ENCODE measurements around the gene DNMBP.
"Not testable (repeated sequence)": the region's sequence is repeated elsewhere in the genome, so short reads cannot be mapped to it uniquely, and the experiment has no call there.

Gene DNMBP

GRCh38 chr10:99937630-99938029 is 72.1 kb downstream of the DNMBP start:
- in situ Hi-C loops (cut with MboI; ENCODE audit: low sequenced_read_pairs, unreplicated experiment) = no loop called here
- no peak for TF ChIP-seq CTCF (IDR thresholded peaks at IDR 0.05; ENCODE audit: borderline replicate concordance, control extremely low read depth, extremely low read depth, insufficient read depth, missing control alignments)
- DNase-seq (ENCODE audit: low spot score) = peak; percentile 45

GRCh38 chr10:99932203-99932957 is 77.4 kb downstream of the DNMBP start:
- DNase-seq (ENCODE audit: low spot score); in situ Hi-C loops (cut with MboI; ENCODE audit: low sequenced_read_pairs, unreplicated experiment): not testable (repeated sequence)

- no peak for DNase-seq (ENCODE audit: low spot score)
- in situ Hi-C loops (cut with MboI; ENCODE audit: low sequenced_read_pairs, unreplicated experiment) = no loop called here
- TF ChIP-seq CTCF (IDR thresholded peaks at IDR 0.05; ENCODE audit: borderline replicate concordance, control extremely low read depth, extremely low read depth, insufficient read depth, missing control alignments) = no peak
Measured at GRCh38 chr10:99930731-99931550, 78.8 kb downstream of the DNMBP start.

- in situ Hi-C loops (cut with MboI; ENCODE audit: low sequenced_read_pairs, unreplicated experiment) = no loop called here
- TF ChIP-seq CTCF (IDR thresholded peaks at IDR 0.05; ENCODE audit: borderline replicate concordance, control extremely low read depth, extremely low read depth, insufficient read depth, missing control alignments) = no peak
- DNase-seq (ENCODE audit: low spot score) = no peak
Measured at GRCh38 chr10:99929360-99929759, 80.4 kb downstream of the DNMBP start.

- in situ Hi-C loops (cut with MboI; ENCODE audit: low sequenced_read_pairs, unreplicated experiment) = no loop called here
Measured at GRCh38 chr10:99927721-99928280, 81.9 kb downstream of the DNMBP start.

GRCh38 chr10:99926925-99927720 is 82.6 kb downstream of the DNMBP start:
- TF ChIP-seq CTCF (IDR thresholded peaks at IDR 0.05; ENCODE audit: borderline replicate concordance, control extremely low read depth, extremely low read depth, insufficient read depth, missing control alignments) = no peak
- DNase-seq (ENCODE audit: low spot score) = no peak
- in situ Hi-C loops (cut with MboI; ENCODE audit: low sequenced_read_pairs, unreplicated experiment) = no loop called here

More at GRCh38 chr10:99927721-99928280, 81.9 kb downstream of the DNMBP start:
- no peak for DNase-seq (ENCODE audit: low spot score)
- no peak for TF ChIP-seq CTCF (IDR thresholded peaks at IDR 0.05; ENCODE audit: borderline replicate concordance, control extremely low read depth, extremely low read depth, insufficient read depth, missing control alignments)

Data from GM13976 (cell line).